ENCODE measurements around the gene RNF10. TPM values are rescaled to one million over a fixed set of nuclear protein-coding genes. Genes with fewer than 3 reads are reported as not detected.

RNF10 gene

Small RNAs within 50 kb of the gene (small RNA-seq; reads per million reads assigned to genes)
- gene RF00019, result not detected
